ENCODE results near the gene WWC2.

WWC2 gene

DNA sequence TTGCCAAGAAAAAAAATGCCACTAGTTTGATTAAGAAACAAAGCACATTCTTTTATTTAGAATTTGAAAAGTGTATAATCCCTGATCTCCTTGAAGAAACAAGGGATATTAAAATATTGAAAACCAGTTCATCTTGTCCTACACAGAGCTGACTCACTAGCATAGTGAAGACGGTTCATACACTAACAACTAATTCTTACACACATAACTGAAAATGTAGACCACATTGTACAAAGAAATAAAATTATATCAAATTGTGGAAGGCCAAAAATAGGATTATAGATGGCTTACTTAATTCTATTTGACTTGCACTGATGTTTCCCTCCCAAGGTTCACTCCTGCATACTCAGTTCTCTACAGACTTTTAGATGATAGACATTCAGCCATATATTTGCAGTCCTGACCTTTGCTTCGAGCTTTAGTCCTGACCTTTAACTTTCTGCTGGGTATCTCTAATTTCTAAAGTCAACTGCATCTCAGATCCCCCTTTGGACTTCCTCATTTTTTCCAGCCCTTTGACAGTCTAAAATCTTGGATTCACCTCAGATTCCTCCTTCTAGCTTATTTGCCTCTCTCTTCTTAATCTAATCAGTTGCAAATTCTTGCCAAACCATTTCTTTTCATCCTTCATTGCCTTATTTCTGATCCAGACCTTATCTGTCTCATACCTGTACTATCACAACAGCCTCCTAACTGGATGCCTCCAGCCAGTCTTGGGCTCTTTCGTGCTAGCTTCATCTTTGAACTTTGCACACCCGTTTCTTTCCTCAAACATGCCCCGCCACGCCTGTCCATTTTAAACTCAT, 4.5 kb upstream of the WWC2 start:
- Histone ChIP-seq H2AFZ (ENCODE audit: low read length) (no peak overlapping the region), H3F3A (ENCODE audit: low read depth) (no peaks in the 10 kb centered on the region), H3K27me3 (ENCODE audit: insufficient read depth, low read length, poor library complexity, severe bottlenecking) (no peaks in the 10 kb centered on the region), H3K4me1 (ENCODE audit: insufficient read depth, low read length, poor library complexity, severe bottlenecking) (no peaks in the 10 kb centered on the region), H3K4me3 (ENCODE audit: low read length, poor library complexity, severe bottlenecking) (no peak overlapping the region), H3K9ac (ENCODE audit: low read depth, low read length, poor library complexity, severe bottlenecking) (no peak overlapping the region), H3K9me3 (ENCODE audit: insufficient read depth, low read depth, low read length) (peaks cover 3% of the 10 kb centered on the region; the same call in 1 of the 2 replicates), H4K20me1 (ENCODE audit: insufficient read depth, low read length, poor library complexity, severe bottlenecking) (no peaks in the 10 kb centered on the region), H3K79me2 (ENCODE audit: insufficient read depth, low read length) (no peaks in the 10 kb centered on the region), H3K36me3 (ENCODE audit: insufficient read depth, low read length) (no peaks in the 10 kb centered on the region), H3K9me2 (replicated peaks; ENCODE audit: low read depth, low read length) (no peaks in the 10 kb centered on the region), H3K4me2 (ENCODE audit: low read depth, low read length, poor library complexity, severe bottlenecking) (no peak overlapping the region)
- TF ChIP-seq CTCF (conservative IDR thresholded peaks at IDR 0.05; ENCODE audit: low read length) = no peak
- no peak for TF ChIP-seq EZH2phosphoT487 (IDR thresholded peaks at IDR 0.05; ENCODE audit: borderline replicate concordance)

DNA sequence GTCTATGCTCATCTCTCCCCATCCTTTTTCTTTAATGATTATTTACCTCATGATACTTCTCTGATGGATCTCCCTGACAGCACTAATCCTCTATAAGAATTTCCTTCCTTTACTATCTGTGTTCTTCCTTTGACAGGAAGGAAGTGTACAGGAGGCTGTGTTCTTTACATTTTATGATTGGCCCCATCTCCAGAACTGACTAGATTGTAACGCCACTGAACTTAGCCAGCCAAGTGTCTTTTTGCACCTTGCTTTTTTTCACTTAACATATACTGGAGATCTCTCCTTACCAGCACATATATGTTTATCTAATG, 3.9 kb upstream of the WWC2 start:
- H3K4me2 ChIP-seq (ENCODE audit: low read depth, low read length, poor library complexity, severe bottlenecking) = no peak overlapping the region
- H3K4me3 ChIP-seq (ENCODE audit: low read length, poor library complexity, severe bottlenecking) = no peak overlapping the region
- no peaks in the 10 kb centered on the region for H3K36me3 ChIP-seq (ENCODE audit: insufficient read depth, low read length)
- H3K9me3 ChIP-seq (ENCODE audit: insufficient read depth, low read depth, low read length) = no peaks in the 10 kb centered on the region
- no peak overlapping the region for H3K9ac ChIP-seq (ENCODE audit: low read depth, low read length, poor library complexity, severe bottlenecking)
- no peaks in the 10 kb centered on the region for H3K79me2 ChIP-seq (ENCODE audit: insufficient read depth, low read length)
- H2AFZ ChIP-seq (ENCODE audit: low read length) = no peak overlapping the region
- no peaks in the 10 kb centered on the region for H3F3A ChIP-seq (ENCODE audit: low read depth)
- H4K20me1 ChIP-seq (ENCODE audit: insufficient read depth, low read length, poor library complexity, severe bottlenecking) = no peaks in the 10 kb centered on the region
- no peaks in the 10 kb centered on the region for H3K4me1 ChIP-seq (ENCODE audit: insufficient read depth, low read length, poor library complexity, severe bottlenecking)
- no peaks in the 10 kb centered on the region for H3K9me2 ChIP-seq (replicated peaks; ENCODE audit: low read depth, low read length)
- TF ChIP-seq EZH2phosphoT487 (IDR thresholded peaks at IDR 0.05; ENCODE audit: borderline replicate concordance) = no peak
- TF ChIP-seq CTCF (conservative IDR thresholded peaks at IDR 0.05; ENCODE audit: low read length) = no peak
- no peaks in the 10 kb centered on the region for H3K27me3 ChIP-seq (ENCODE audit: insufficient read depth, low read length, poor library complexity, severe bottlenecking)

DNA sequence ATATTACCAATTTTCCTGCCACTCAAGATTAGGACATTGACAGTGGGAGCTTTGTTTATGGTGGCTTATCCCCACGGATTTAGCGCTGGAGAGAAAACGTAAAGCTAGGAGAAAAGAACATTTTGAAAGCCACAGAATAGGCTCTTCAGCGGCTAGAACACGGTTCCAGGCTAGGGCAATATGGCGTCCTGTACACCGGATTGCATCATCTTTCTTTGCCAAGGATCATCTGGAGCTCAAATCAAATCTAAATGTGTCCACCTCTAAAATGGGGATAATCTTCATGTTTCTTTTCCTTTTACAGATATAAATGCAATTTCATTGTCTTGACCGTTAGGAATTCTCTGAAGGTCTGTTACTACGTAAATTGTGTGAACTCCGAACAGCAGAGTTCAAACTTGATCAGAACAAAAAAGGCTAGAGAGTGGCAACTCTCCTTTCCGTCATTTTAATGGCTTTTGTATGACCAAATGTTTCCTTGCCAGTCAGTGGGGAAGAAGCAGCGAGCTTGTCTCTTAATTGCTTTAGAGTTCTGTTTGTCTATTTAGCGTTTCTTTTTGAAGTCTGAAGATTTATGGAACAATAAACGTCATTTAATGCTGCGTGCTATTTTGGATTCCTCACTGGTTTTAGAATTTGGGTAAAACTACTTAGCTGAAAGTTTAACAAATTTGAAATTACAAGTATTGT, 2.6 kb upstream of the WWC2 start:
- H3K9me3 ChIP-seq (ENCODE audit: insufficient read depth, low read depth, low read length) = no peaks in the 10 kb centered on the region
- H3K9ac ChIP-seq (ENCODE audit: low read depth, low read length, poor library complexity, severe bottlenecking) = no peak overlapping the region
- no peaks in the 10 kb centered on the region for H3K4me1 ChIP-seq (ENCODE audit: insufficient read depth, low read length, poor library complexity, severe bottlenecking)
- no peaks in the 10 kb centered on the region for H3F3A ChIP-seq (ENCODE audit: low read depth)
- TF ChIP-seq CTCF (conservative IDR thresholded peaks at IDR 0.05; ENCODE audit: low read length) = no peak
- TF ChIP-seq EZH2phosphoT487 (IDR thresholded peaks at IDR 0.05; ENCODE audit: borderline replicate concordance) = no peak
- no peaks in the 10 kb centered on the region for H3K36me3 ChIP-seq (ENCODE audit: insufficient read depth, low read length)
- H2AFZ ChIP-seq (ENCODE audit: low read length) = no peak overlapping the region
- H3K27me3 ChIP-seq (ENCODE audit: insufficient read depth, low read length, poor library complexity, severe bottlenecking) = no peaks in the 10 kb centered on the region
- no peaks in the 10 kb centered on the region for H3K9me2 ChIP-seq (replicated peaks; ENCODE audit: low read depth, low read length)
- H3K4me2 ChIP-seq (ENCODE audit: low read depth, low read length, poor library complexity, severe bottlenecking) = no peak overlapping the region
- no peaks in the 10 kb centered on the region for H4K20me1 ChIP-seq (ENCODE audit: insufficient read depth, low read length, poor library complexity, severe bottlenecking)
- H3K4me3 ChIP-seq (ENCODE audit: low read length, poor library complexity, severe bottlenecking) = no peak overlapping the region
- H3K79me2 ChIP-seq (ENCODE audit: insufficient read depth, low read length) = no peaks in the 10 kb centered on the region

Data from Loucy (cell line).